Tibial nerve (tissue), 4 donors: ENCODE measurements around the gene AIFM1. TPM values are rescaled to one million over a fixed set of nuclear protein-coding genes. Genes with fewer than 3 reads are reported as not detected.

Source experiments
- DNase-seq, 2 donors: peaks; one replicate each; pipeline ENCODE4 v3.0.0-alpha.2; 2019; ENCODE audit warnings: low spot score in 2 of 2
- H3K27ac ChIP-seq, 4 donors: fragments of 200-600 bp; sonication (generic) in 3 of 4; one replicate each; pipeline ENCODE4 v1.5.1; 2017 to 2019; ENCODE audit warnings: mild to moderate bottlenecking in 1 of 4
- H3K27me3 ChIP-seq, 2 donors: fragments of 200-600 bp; sonication (generic) in 1 of 2; one replicate each; pipeline versions ENCODE4 v1.5.1 to v1.6.0; 2017 to 2019
- H3K36me3 ChIP-seq, 3 donors: fragments of 200-600 bp; sonication (generic); one replicate each; pipeline ENCODE4 v1.5.1; 2018 to 2019
- H3K4me1 ChIP-seq, 4 donors: fragments of 200-600 bp; sonication (generic) in 3 of 4; one replicate each; pipeline ENCODE4 v1.5.1; 2017 to 2019
- H3K4me3 ChIP-seq, 4 donors: fragments of 200-600 bp; sonication (generic) in 3 of 4; one replicate each; pipeline ENCODE4 v1.5.1; 2017 to 2019; ENCODE audit warnings: mild to moderate bottlenecking in 1 of 4, moderate library complexity in 1 of 4
- H3K9me3 ChIP-seq, 4 donors: fragments of 200-600 bp; sonication (generic) in 3 of 4; one replicate each; pipeline ENCODE4 v1.5.1; 2017 to 2019
- CTCF ChIP-seq, 5 experiments: fragments of 200-600 bp in 3 of 5; fragments of 450-650 bp in 2 of 5; sonication (generic) in 3 of 5; IDR thresholded peaks; one replicate each; pipeline ENCODE4 v1.5.1; 2016 to 2019; ENCODE audit warnings: antibody characterized with exemption in 5 of 5, mild to moderate bottlenecking in 3 of 5, moderate library complexity in 2 of 5
- EP300 ChIP-seq, 2 donors: sonication (generic); formaldehyde crosslinking; IDR thresholded peaks; one replicate each; pipeline ENCODE4 v1.6.1; 2017; ENCODE audit warnings: antibody characterized with exemption in 2 of 2, mild to moderate bottlenecking in 1 of 2
- POLR2A ChIP-seq, 2 donors: fragments of 450-650 bp; IDR thresholded peaks; one replicate each; pipeline ENCODE4 v1.6.1; 2017; ENCODE audit warnings: antibody characterized with exemption in 2 of 2, mild to moderate bottlenecking in 2 of 2, moderate library complexity in 2 of 2
- WGBS, 2 donors: methylation state at CpG; one replicate each; pipeline ENCODE4 v1.1.5; 2018; 5-methylcytosine and 5-hydroxymethylcytosine counted together
- total RNA-seq, 4 donors: library from RNA; depleted of rRNA; stranded (reverse); fragments of >200 nt; gene quantifications; one replicate each; pipeline ENCODE4 v1.1.0, GENCODE V29; 2016

The AIFM1 gene
- total RNA-seq, result 10 to 100 TPM; 12.0 to 18.4 (median 16.7) TPM

GRCh38 chrX:130165703-130166502 is at the start of gene AIFM1:
Gene AIFM1 (minus strand): TSS chrX:130165841. CDS start chrX:130165656, 185 bp downstream.
- Histone ChIP-seq H3K36me3 (no peaks in the 10 kb centered on the region), H3K27me3 (no peaks in the 10 kb centered on the region), H3K27ac (peak within 1 kb of the TSS; percentile 77 to 90 (median 86)), H3K9me3 (no peaks in the 10 kb centered on the region), H3K4me3 (peak within 1 kb of the TSS; percentile 38 to 68 (median 53)), H3K4me1 (peaks cover 0 to 20% (median 2%) of the 10 kb centered on the region in 4 donors)
- 0 to 38% methylated on average over 24 to 50 of the region's 50 CpGs for WGBS, 2 donors
- DNase-seq, result peak; percentile 66 to 76
- TF ChIP-seq POLR2A (IDR thresholded peaks at IDR 0.05) (peak; percentile 52 to 79), EP300 (IDR thresholded peaks at IDR 0.05) (peak in 1 of 2 donors; percentile 76), CTCF (IDR thresholded peaks at IDR 0.05) (peak in 2 of 5 experiments; percentile 30 to 44)

- Histone ChIP-seq H3K27ac (no peak overlapping the region), H3K27me3 (no peaks in the 10 kb centered on the region), H3K9me3 (no peaks in the 10 kb centered on the region), H3K4me3 (no peak overlapping the region), H3K36me3 (peaks cover 0 to 22% (median 0%) of the 10 kb centered on the region in 3 donors), H3K4me1 (no peaks in the 10 kb centered on the region)
- DNase-seq, result no peak
- TF ChIP-seq CTCF (IDR thresholded peaks at IDR 0.05) (no peak), EP300 (IDR thresholded peaks at IDR 0.05) (no peak), POLR2A (IDR thresholded peaks at IDR 0.05) (no peak)
- WGBS, 2 donors, result 82 to 90% methylated on average over 2 of the region's 2 CpGs
Measured at GRCh38 chrX:130213376-130213775, 47.7 kb upstream of the AIFM1 start.

- Histone ChIP-seq H3K9me3 (no peaks in the 10 kb centered on the region), H3K4me1 (no peaks in the 10 kb centered on the region), H3K27ac (no peak overlapping the region), H3K27me3 (no peaks in the 10 kb centered on the region), H3K36me3 (peaks cover 0 to 22% (median 0%) of the 10 kb centered on the region in 3 donors), H3K4me3 (no peak overlapping the region)
- 80 to 85% methylated on average over 1 of the region's 1 CpG for WGBS, 2 donors
- DNase-seq, result no peak
- TF ChIP-seq EP300 (IDR thresholded peaks at IDR 0.05) (no peak), CTCF (IDR thresholded peaks at IDR 0.05) (no peak), POLR2A (IDR thresholded peaks at IDR 0.05) (no peak)
Measured at GRCh38 chrX:130212371-130212770, 46.7 kb upstream of the AIFM1 start.

GRCh38 chrX:130211415-130212186 is 46.0 kb upstream of the AIFM1 start:
- Histone ChIP-seq H3K4me1 (no peaks in the 10 kb centered on the region), H3K9me3 (no peaks in the 10 kb centered on the region), H3K4me3 (no peak overlapping the region), H3K36me3 (peaks cover 0 to 16% (median 0%) of the 10 kb centered on the region in 3 donors), H3K27me3 (no peaks in the 10 kb centered on the region), H3K27ac (no peak overlapping the region)
- TF ChIP-seq CTCF (IDR thresholded peaks at IDR 0.05), result no peak
- no peak for TF ChIP-seq POLR2A (IDR thresholded peaks at IDR 0.05)
- no peak for TF ChIP-seq EP300 (IDR thresholded peaks at IDR 0.05)
- WGBS, 2 donors, result 72 to 100% methylated on average over 3 to 4 of the region's 4 CpGs
- DNase-seq, result no peak

GRCh38 chrX:130204647-130205046 is 39.0 kb upstream of the AIFM1 start:
- Histone ChIP-seq H3K9me3 (no peaks in the 10 kb centered on the region), H3K4me3 (no peak overlapping the region), H3K27ac (no peak overlapping the region), H3K4me1 (no peaks in the 10 kb centered on the region), H3K36me3 (no peaks in the 10 kb centered on the region), H3K27me3 (no peaks in the 10 kb centered on the region)
- 0 to 37% methylated on average over 1 of the region's 1 CpG for WGBS, 2 donors
- TF ChIP-seq POLR2A (IDR thresholded peaks at IDR 0.05), result no peak
- no peak for TF ChIP-seq CTCF (IDR thresholded peaks at IDR 0.05)
- no peak for DNase-seq
